KG1 (cell line): ENCODE measurements around the gene SCAMP4.

ENCODE experiments used
- DNase-seq: peaks from one replicate; lab custom pipeline; 2025; lab: John Stamatoyannopoulos, UW

The SCAMP4 gene

DNA sequence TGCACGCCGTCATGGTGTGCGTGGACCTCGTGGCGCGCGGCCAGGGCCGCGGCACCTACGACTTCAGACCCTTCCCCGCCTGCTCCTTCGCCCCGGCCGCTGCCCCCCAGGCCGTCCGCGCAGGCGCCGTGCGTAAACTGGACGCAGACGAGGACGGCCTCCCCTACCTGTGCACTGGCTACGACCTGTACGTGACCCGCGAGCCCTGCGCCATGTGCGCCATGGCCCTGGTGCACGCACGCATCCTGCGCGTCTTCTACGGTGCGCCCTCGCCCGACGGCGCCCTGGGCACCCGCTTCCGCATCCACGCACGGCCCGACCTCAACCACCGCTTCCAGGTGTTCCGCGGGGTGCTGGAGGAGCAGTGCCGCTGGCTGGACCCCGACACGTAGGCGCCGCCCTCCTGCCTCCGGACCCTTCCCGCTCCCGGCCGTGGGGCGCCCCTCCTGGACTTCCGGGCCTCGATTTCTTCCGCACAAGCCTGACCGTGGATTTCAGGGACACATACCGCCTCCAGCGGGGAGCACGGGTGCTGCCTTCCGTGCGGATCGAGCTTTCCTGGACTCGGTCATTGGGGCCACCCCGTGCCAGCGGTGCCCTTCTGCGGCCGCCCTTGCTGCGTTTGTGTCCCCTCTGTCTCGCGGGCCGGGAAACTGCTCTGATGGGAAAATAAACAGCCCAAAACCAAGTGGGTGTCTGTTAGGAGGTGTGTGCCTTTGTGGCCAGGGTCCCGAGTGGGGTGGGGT is 7.7 kb downstream of the SCAMP4 start:
- DNase-seq = no peak

DNA sequence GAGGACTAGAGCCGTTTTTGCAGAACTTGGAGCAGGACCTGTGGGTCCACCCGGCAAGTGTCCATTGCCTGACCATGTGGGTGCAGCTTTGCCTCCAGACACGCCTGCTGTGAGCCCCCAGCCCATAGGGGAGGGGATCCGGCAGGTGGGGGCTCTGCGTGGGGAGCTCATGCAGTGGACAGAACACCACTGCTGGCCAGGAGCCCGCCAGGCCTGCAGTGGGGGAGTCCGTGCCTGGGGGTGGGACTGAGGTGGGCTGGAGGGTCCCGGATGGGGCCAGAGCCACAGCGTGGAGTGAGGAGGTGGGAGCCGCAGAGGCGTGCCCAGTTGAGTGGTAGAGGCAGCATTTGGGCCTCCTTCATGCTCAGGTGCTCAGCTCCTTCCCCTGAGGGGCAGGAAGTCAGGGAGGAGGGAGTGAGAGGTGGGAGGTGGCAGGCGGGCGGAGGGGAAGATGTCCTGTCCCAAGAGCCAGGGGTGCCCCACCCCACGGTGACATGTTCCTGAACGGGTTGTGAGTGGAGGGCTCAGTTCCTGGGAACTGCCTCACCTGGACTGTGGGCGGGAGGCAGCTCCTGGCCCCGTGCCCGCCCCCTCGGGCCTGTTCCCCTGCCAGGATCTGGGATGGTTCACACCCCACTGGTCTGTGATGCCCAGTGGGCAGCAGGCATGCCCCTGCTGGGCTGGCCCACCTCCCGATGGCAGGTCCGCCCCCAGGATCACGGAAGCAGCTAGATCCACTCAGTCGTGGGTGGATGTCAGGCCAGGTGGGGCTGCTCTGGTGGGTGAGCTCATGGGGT is 8.8 kb downstream of the SCAMP4 start:
- DNase-seq = no peak

DNA sequence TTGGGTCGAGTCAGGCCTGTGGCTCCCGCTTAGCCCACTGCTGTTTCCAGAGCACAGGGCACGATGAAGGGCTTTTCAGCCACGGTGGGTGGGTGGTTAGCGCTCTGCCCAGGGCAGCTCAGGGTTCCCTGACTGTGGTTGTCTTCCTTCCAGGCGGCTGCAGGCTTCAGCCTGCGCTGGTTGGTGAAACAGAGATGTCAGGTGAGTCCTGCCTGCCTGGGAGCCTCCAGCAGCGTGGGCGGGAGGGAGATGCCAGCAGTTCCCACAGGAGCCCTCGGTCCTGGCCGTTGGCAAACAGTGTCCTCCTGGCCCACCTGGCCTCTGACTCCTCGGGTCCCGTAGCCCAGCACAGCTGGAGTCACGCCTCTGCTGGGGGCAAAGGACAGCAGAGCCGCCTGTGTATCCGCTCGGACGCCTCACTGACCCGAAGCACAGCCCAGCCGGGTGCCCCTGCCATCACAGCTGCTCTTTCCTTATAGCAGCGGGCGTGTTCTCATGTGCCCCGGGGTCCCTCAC is 9.7 kb downstream of the SCAMP4 start:
- no peak for DNase-seq

DNA sequence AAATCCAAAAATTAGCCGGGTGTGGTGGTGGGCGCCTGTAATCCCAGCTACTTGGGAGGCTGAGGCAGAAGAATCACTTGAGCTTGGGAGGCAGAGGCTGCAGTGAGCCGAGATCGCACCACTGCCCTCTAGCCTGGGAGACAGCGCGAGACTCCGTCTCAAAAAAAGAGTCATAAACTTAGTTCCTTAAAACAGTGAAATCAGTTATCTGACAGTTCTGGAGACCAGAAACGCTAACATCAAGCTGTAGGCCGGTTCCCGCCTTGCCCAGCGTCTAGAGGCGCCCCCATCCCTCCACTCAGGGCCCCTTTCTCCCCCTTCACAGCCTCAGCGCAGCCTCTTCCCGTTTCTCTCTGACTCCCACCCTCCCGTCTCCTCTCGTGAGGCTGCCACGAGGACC is 11.9 kb downstream of the SCAMP4 start:
- no peak for DNase-seq

DNA sequence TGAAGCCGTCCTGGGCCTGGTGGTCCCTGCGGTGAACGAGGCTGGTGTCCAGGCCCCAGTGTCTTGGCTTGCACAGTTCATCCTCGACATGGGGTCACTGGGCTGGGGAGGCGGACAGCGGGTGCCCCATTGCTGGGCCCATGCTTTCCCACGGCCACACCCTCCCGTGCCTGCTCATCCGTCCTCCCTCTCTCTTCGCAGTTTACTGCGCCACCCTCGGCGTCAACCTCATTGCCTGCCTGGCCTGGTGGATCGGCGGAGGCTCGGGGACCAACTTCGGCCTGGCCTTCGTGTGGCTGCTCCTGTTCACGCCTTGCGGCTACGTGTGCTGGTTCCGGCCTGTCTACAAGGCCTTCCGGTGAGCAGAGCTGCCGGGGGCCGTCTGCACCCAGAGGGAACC is 12.7 kb downstream of the SCAMP4 start:
- DNase-seq = no peak

DNA sequence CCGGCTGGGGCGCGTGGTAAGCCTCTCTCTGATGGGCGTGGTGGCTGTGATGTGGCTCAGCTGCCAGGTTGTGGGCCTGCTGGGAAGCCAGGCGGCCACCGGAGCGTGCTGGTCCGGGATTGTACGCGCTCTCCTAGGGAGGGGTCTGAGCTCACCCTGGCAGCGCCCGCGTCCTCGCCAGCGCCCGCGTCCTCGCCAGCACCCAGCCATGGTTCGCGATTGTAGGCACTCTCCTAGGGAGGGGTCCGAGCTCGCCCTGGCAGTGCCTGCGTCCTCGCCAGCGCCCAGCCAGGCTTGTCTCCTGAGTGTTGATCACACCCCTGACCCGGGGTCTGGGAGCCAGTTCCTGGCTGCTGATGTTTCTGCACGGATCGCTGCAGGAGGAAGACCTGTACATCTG is 13.8 kb downstream of the SCAMP4 start:
- DNase-seq = no peak

DNA sequence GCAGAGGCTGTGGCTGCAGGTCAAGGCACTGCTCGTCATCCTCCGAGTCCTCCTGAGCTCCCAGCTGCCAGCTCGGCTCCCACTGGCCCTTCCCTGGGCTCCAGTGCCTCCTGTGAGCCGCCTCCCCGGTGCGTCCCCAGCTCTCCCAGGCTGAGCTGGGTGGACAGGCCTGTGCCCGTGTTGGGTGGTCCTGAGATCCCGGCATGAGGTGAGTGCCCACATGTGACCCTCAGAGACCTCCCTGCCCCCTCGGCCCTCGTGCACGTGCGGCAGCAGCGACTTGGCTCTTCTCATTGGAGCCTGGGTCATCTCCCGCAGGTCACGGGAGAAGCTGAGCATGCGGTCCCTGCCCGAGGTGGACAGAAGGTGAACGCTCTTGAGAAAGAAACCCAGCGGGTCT is 15.4 kb downstream of the SCAMP4 start:
- no peak for DNase-seq

DNA sequence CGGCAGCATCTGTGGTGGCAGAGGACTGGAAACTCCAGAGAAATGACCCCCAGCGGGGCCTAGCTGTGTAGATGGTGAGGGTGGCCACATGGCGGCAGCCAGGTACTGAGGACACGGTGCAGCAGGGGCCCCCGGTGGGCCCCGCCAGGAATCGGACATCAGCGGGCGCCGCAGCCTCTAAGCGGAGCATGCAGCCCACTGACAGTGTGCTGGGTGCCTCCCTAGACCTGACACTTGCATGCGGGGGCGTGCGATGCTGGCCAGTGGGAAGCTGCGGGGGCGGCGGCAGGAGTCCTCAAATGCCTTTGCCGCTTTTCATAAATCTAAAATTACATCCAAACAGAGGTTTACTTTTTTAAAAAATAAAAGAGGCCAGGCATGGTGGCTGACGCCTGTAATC is 16.1 kb downstream of the SCAMP4 start:
- no peak for DNase-seq

DNA sequence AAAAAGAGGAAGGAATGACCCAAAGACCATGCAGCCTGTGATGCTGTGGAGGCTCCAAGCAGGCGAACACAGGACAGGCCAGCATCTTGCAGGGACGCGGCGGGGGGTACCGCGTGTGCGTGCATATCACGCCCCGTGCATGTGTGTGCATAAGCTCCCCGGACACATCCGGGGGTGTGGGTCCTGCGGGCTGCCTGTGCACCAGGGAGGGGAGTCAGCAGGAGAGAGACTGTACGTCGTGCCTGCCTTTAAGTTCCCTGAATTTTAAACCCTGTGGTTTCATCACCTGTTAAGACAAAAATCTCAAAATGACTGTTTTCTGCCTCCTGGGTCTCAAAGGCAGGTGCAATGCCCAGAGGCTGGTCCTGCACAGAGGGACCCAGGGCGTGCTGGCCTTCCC is 16.6 kb downstream of the SCAMP4 start:
- no peak for DNase-seq

DNA sequence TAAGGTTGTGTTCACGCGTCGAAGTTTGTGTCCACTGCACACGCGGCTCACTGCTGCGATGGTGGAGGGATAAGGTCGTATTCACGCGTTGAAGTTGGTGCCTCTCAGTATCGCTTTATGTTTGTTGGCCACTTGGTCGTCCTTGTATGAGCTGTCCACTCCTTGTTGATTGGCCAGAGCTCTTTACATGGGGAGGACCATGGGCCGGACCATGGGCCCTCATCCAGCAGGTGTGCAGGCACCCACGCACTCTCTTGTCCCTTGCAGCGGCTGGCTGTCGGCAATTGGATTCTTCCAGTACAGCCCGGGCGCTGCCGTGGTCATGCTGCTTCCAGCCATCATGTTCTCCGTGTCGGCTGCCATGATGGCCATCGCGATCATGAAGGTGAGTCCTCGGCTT is 17.6 kb downstream of the SCAMP4 start:
- DNase-seq = no peak

DNA sequence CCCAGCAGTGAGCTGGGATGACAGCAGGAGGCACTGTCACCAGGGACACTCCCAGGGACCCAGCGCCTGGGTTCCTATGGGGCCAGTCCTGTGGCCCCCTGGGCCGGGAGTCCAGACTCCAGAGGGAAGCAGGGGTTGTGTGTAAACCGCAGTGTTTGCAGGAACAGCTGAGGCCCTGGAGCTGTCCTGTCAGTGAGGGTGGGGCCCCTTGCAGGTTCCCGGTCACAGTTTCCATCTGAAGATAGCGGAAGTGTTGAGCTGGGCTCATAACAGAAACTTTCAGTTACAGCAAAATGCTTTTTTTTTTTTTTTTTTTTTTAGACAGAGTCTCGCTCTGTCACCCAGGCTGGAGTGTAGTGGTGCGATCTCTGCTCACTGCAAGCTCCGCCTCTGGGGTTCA is 18.1 kb downstream of the SCAMP4 start:
- DNase-seq = no peak

DNA sequence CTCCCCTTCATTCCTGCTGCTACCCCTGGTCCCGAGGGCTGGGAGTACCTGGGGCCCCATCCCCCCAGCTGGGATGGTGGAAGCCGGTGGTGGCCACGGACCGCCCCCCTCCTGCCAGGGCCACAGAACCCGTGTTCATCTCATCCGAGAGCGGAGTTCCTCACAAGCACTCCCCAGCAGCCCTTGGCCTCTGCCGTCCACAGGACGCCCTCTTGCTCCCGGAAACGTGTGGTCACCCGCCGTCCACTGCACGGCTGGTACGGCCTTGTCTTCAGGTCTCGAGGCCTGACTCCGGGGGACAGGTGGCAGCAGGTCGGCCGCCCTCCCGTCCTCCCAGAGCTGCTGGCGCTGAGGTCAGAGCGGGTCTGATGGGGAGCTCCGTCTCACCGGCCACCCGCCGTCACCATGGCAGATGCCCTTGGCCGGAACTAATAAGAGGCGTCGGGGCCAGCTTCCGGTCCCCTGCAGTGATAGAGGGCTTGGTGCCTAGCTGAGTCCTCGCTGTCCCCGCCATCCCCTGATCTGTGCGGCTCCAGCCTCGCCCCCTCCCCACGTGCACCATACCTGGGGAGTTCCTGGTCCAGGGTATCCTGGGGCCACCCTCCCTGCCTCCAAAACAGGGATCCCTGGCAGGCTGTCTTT is 19.2 kb downstream of the SCAMP4 start:
- no peak for DNase-seq

DNA sequence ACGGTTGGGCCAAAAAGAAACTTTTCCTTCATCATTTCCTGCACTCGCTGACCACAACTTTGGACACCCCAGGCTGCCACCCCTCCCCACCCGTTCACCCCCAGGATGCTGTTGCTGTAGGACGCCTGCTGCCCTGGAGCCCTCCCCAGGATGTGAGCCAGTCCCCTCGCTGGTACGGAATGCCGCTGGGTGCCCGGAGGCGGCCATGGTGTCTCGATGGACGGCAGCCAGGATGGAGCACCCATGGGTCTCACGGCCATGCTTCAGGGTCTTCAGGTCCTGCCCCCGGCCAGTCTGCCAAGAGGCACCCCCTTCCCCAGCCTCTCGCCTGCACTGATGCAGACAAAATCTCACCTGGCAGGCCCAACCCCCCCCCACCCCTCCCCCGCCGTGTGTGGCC is 20.3 kb downstream of the SCAMP4 start:
- DNase-seq = no peak

DNA sequence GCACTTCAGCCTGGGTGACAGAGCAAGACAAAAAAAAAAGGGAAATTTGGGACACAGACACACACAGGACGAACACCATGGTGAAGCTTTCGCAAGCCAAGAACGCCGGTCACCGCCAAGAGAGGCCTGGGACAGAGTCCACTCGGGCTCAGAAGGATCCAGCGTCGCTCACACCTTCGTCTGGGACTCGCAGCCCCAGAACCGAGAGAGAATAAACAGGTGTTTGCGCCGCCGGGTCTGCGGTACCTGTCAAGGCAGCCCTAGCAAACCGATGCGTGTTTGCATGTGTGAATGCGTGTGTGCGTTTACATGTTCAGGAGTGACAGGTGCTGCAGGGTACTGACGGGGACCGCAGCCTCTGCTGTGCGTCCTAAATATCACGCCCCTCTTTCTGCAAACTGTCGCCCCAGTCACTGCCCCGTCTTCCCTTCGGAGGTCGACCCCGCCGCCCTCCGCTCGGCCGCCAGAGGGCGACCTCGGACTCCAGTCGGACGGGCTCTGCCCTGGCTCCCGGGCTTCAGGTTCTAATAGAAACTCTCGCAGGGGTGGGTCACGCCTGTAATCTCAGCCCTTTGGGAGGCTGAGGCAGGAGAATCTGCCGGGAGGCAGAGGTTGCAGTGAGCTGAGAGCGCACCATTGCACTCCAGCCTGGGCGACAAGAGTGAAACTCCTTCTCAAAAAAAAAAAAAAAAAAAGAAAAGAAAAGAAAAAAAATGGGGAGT is 24.0 kb downstream of the SCAMP4 start:
- DNase-seq = peak; percentile 61

DNA sequence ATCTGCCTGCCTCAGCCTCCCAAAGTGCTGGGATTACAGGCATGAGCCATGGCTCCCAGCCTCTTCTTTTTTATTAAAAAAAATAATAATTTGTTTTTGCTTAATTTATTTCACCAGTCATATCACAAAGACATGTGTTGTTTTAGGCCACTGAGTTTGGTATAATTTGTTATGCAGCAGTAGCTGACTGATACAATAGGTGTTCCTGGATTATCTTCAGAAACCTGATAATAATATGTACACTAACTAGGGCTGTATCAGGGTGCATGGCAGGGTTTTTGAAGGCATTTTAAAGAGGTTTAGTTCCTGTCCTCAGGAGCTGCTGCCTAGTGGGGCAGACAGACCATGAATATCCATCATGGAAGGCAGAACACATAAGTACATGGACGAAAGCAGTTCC is 26.2 kb downstream of the SCAMP4 start:
- DNase-seq = no peak

DNA sequence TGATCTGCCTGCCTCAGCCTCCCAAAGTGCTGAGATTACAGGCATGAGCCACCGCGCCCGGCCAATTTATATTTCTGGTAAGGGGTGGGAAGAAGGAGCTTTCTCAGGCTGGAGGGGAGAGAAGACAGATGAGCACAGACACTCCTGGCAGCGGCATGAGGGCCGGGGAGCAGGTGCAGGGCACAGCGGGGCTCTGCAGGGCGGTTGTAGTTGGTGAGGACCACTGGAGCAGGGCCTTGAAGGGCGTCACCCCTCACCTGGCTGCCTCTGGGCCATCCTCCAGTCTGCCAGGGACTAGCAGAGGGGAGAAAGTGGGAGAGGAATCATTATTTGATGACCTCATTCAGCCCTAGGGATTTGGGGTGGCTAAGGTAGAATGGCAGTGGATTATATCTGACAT is 27.2 kb downstream of the SCAMP4 start:
- no peak for DNase-seq

DNA sequence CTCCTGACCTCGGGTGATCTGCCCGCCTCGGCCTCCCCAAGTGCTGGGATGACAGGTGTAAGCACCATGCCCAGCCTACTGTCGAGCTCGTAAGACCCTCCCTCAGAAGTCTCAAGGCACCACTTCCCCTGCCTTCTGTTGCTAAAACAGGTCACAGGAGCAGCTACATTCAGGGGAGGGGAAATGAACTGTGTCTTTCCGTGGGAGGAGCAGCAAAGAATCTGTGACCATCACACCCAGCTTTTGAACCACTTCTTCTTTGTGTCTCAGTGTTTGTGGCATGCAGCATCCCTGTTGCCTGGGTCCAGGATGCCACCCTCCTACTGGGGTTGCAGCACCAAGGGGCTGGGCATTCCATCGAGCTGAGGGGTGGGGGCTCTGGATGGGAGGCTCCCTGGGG is 28.0 kb downstream of the SCAMP4 start:
- no peak for DNase-seq

DNA sequence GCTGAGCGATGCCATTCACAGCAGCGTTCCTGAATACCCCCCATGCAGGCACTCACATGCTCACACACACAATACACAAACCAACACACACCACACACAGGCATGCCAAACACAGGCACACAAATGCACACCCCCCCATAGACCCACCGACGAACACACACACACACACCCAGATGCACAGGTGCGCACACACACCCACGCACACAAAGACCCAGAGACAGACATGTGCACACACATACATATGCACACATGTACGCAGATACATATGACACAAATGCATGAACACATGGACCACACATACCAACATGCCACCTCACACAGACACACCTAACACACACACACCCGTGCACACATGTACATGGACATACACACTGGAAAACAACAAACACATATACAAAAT is 28.7 kb downstream of the SCAMP4 start:
- DNase-seq = no peak

DNA sequence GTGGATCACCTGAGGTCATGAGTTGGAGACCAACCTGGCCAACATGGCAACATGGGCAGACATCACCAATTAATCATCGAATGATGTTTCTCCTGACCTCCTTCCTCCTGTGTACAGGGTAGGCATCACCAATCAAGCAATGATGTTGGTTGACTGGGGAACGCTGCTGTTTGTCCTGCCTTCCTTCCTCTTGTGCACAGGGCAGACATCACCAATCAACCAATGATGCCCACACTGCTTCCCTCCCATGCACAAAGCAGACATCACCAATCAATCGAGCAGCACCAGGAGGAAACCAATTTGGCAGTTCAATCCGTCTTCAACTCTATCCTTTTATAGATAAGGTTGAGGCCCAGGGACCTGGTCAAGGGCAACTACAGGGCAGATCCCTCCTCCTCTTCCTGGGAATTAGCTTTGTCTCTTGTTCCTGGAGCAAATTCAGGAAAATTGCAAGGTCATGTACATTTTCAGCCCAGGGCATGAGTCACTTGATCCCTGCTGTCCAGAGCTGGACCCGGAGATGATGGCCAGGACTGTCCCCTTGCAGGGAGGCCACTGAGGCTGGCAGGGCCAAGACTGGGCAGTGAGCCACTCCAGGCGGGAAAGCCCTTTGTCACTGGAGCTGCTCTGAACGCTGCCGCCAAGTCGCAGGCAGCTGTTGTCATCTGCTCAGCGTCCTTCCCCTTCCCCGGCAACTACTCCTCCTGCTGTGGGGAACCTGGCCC is 30.4 kb downstream of the SCAMP4 start:
- no peak for DNase-seq

DNA sequence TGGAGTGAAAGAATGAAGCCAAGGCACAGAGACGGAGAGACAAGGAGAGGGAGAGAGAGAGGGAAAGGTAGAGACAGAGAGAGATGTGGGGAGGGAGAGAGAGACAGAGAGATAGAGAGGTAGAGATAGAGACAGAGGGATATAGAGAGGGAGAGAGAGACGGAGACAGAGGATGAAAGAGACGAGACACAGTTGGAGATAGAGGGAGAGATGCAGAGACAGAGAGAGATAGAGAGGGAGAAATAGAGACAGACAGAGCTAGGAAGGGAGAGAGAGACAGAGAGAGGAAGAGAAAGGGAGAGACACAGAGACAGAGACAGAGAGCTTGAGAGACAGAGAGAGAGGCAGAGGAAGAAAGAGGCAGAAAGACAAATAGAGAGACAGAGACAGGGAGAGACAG is 31.2 kb downstream of the SCAMP4 start:
- DNase-seq = no peak

DNA sequence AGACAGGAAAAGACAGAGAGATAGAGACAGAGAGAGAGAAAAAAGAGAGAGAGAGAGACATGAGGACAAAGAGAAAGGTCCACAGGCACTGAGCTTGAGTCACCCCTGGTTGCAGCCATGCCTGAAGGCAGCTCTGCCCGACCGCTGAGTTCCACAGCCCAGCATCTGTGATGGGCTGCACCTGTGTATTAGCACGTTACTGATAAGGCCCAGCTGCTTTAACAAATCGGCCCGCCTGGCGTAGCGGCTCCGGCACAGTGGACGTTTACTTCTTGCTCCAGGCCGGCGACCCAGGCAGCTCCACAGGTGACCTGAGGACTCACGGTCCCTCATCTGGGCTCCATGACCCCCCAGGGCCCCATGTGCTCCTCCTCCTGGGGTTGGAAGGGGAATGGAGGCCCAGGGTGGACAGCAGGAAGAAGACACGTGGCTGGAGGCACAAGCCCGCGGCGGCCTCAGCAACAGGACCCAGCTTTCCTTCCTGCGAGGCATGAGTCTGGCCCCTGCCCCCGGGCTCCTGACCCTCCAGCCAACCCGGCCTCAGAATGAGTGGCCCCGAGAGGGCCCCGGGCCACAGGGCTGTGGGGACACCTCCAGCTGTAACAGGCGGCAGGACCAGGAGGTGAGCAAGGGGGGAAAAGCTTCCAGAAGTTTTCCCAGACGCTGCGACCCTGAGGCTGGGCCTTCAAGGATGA is 31.9 kb downstream of the SCAMP4 start:
- no peak for DNase-seq
